GM12892 (cell line): ENCODE results near the gene KLC1.

Experiments
- POLR2A ChIP-seq: IDR thresholded peaks from 2 replicates; pipeline ENCODE4 v1.6.1; 2011; ENCODE audit warnings: low read depth, low read length, control low read depth
- POLR2AphosphoS5 ChIP-seq: IDR thresholded peaks from 2 replicates; pipeline ENCODE4 v1.6.1; 2011; ENCODE audit warnings: low read depth, low read length, control low read depth
- TAF1 ChIP-seq: IDR thresholded peaks from 2 replicates; pipeline ENCODE4 v1.6.1; 2011; ENCODE audit warnings: low read depth, mild to moderate bottlenecking, control low read depth, low read length, borderline replicate concordance

GRCh38 chr14:103683139-103683538 is 54.1 kb downstream of the KLC1 start:
- no peak for TF ChIP-seq POLR2AphosphoS5
- TF ChIP-seq POLR2A: no peak
- no peak for TF ChIP-seq TAF1
